HG03039 (cell line): ENCODE measurements around the gene GSTA2.
"Not testable (repeated sequence)": the region's sequence is repeated elsewhere in the genome, so short reads cannot be mapped to it uniquely, and the experiment has no call there.

Experiments used
- ATAC-seq: cut with Tn5 transposase; IDR thresholded peaks from one replicate; pipeline ENCODE4 v1.9.1; 2021; ENCODE audit warnings: mild to moderate bottlenecking, moderate library complexity; ENCODE audit not compliant: unreplicated experiment

The GSTA2 gene

DNA sequence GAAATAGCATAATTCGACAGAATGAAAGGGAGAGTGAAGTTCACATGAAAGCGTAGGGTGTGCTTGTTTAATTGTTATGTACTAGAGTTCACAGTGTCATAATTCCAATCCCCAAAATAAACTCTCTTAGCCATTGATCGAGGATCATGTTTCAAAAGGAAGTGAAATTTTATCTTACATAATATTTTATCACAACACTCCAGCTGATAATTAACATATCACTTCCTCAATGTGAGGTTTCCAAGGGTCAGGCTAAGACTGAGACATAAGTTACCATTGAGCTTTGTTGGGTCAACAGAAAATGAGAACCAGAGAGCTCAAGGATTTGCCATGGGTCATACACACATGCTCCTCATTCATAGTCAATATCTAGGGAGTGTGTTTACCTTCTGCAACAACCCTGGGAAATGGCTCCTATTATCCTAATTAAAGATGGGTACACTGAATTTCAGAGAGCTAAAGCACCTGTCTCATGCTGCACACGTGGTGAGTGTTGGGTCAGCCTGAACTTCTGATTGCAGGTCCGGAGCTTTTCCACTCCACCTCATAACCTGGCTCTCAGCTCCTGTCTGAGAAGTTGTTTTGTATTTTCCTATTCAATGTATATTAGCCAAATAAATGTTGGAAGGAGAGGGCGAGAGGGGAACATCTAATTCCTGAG is 3.0 kb downstream of the GSTA2 start:
- ATAC-seq, result no peak

GRCh38 chr6:52759085-52759484 is 4.2 kb downstream of the GSTA2 start:
- no peak for ATAC-seq

DNA sequence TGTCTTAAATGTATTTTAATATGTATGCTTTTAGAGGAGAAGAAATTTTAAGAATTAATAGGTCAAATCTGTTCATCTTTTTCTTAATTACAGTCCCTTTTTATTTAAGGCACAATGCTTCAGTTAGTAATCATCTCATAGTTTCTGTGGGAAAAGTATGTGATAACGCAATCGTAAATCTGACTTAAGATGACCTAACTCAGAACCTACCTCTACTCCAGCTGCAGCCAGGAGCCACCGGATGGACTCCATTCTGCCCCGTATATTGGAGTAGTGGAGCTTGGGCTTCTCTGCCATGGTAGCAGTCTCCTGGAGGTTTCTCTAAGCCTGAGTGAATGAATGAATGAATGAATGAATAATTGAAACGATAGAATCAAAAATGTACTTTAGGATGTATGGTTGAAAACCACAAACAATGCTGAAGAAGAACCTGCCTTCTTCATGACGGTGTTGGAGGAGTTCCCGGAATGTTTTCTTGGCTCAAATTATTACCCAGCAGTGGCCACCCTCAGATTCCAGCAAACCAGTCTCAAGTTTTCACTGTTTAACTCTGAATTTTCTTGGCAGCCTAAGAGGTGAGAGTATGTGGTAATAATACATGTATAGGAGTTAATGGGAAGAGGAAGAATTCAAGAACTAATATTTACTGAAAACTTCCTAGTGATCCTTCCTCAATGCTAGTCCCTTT is 5.5 kb downstream of the GSTA2 start:
- ATAC-seq, result not testable (repeated sequence)

GRCh38 chr6:52754443-52754842 is 8.8 kb downstream of the GSTA2 start:
- ATAC-seq, result no peak

GRCh38 chr6:52753137-52753536 is 10.1 kb downstream of the GSTA2 start:
- ATAC-seq, result not testable (repeated sequence)

GRCh38 chr6:52752310-52752709 is 11.0 kb downstream of the GSTA2 start:
- no peak for ATAC-seq

- no peak for ATAC-seq
Measured at GRCh38 chr6:52749556-52750152, 13.6 kb downstream of the GSTA2 start.

GRCh38 chr6:52747301-52747700 is 16.0 kb downstream of the GSTA2 start:
- ATAC-seq, result not testable (repeated sequence)

DNA sequence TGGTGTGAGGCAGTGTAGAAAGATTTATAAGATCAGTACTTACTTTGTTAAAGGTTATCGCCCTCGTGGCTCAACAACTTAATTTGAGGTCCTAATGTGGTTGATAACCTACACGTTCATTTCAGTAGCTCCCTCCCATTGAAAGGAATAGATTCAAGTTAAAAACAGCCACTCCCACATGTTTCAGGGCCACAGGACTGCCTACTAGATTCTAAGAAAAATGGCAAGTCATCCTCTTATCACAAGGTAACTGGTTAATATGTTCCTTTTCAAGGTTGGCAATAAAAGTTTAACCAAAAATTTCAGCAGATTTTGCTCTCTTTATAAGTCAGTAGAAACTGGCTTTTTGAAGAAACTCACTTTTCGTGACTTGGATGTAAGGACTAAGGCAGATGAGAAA is 17.1 kb downstream of the GSTA2 start:
- ATAC-seq, result no peak

- no peak for ATAC-seq
Measured at GRCh38 chr6:52745764-52746201, 17.5 kb downstream of the GSTA2 start.

- no peak for ATAC-seq
Measured at GRCh38 chr6:52741872-52742271, 21.4 kb downstream of the GSTA2 start.

- ATAC-seq, result no peak
Measured at GRCh38 chr6:52739627-52740026, 23.6 kb downstream of the GSTA2 start.

DNA sequence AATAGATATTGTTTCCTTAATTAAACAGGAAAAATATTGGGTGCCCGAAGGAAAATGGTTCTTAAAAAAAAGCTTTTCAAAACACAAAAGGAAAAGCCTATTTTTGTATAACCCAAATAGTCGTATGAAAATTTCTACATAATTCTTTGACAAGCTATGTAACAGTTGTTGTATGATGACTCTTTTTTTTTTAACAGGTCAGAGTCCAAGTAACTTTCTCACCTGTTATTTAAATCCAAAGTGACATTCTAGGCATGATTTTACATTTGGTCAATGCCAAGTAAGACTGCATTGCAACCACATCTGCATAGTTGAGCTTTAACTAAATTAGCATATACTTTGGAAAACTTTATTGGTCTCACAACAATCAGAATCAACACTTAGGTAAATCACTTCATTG is 24.1 kb downstream of the GSTA2 start:
- no peak for ATAC-seq

DNA sequence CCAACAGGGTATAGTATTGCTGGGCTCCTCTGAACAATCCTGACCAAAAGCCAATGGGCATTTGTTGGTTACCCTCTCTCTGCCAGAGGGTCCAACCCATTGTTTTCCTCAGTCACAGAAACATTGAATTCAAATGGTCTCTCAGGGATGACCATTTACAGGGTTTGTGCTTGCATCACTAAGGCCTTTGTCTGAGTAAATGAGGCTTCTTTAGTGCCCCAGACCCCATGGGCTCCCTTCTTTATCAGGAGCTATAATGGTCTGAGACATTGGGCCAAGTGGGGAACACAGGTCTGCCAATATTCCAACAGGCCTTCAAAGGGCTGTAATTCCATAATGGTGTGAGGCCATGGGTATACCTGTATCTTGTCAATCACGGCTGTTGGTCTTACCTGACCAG is 27.1 kb downstream of the GSTA2 start:
- no peak for ATAC-seq

DNA sequence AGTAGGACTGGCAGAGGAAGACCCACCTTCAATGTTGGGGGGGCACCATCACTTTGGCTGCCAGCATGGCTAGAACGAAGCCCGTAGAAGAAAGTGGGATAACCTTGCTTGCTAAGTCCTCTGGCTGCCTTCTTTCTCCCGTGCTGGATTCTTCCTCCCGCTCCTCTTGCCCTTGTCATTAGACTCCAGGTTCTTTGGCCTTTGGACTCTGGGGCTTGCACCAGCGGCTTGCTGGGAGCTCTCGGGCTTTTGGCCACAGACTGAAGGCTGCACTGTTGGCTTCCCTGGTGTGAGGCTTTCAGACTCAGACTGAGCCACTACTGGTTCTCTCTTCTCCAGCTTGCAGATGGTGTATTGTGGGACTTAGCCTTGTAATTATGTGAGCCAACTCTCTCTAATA is 28.2 kb downstream of the GSTA2 start:
- ATAC-seq, result no peak

DNA sequence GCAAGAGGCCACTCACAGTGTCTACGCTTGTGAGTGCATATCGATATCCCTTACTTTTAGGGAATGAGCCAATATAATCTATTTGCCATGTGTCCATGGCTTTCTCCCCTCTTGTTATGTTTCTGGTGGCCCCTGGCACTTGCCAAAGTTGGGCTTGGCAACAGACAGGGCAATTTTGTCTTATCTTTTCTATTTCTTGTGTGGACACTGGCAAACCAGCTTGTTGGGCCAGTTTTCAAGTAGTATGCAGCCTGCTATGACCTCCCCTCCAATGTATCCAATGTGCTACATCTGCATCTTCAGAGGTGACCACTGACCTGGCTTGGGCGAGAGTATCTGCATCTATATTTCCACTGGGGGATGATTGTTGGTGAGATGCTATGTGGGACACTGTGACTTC is 29.2 kb downstream of the GSTA2 start:
- no peak for ATAC-seq

- ATAC-seq, result no peak
Measured at GRCh38 chr6:52733172-52733571, 30.1 kb downstream of the GSTA2 start.

- no peak for ATAC-seq
Measured at GRCh38 chr6:52731719-52732118, 31.6 kb downstream of the GSTA2 start.

- no peak for ATAC-seq
Measured at GRCh38 chr6:52729576-52729975, 33.7 kb downstream of the GSTA2 start.

DNA sequence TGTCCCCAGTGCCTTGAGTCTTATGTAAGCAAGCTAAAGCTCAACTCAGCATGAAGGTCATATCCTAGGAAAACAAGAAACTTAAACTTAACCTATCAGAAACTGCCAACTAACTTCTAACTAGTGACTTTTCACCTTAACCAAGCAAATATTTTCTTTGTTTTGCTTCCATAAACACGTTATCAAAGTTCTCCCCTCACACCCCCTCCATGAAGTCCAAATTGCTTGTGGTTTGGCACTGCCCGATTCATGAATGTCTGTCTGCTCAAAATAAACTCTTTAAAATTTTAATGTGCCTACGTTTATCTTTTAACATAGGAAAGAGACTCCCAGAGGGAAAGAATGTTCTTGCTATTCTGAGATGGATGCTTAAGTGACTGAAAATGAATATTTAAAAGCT is 34.9 kb downstream of the GSTA2 start:
- no peak for ATAC-seq

- ATAC-seq, result no peak
Measured at GRCh38 chr6:52727908-52728307, 35.4 kb downstream of the GSTA2 start.
